Activated gamma-delta T cell (primary cell): ENCODE data around the gene TRPM1.

Experiments used
- DNase-seq: peaks from one replicate; lab custom pipeline; 2025; lab: John Stamatoyannopoulos, UW

TRPM1 gene

DNA sequence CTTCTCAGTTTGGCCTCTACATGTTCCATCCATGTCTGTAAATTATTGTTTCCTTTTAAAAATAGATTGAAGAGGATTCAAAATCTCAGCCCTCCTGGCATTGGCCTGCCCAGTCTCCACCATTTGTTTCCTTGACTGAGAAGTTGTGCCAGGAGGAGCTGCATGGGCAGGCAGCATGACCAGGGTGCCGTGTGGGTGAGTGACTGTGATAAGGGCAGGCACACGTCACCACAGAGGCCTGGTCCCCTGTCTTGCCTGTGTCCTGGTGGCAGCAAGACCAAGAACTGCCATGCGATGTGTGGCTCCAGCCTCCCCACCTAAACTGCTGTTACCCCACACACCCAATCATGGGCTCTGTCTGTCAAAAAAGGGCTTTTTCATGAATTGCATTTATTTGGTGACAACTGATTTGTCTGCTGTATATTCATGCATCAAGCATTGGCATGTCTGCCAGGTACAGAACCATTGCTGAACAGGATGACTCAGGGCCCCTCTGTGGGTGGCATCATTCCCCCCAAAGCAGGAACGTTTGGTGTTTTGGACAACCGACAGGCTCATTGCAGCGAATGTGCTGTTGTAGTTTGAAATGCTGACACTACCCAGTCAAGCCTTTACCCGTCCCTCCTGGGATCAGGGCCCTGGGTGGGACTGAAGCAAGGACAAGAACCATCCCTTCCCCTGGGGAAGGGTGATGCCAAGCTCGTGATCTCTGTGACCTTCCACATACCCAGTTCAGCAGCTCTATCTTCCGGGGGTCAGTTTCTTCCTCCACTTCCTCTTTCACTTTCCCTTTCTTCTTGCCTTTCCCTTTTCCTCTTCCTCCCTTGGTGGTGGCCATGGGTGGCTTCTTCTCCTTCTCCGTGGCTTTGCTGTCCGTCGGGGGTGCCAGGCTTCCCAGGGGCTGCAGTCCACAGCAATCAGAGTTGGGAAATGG, 51.6 kb downstream of the TRPM1 start:
- no peak for DNase-seq

- no peak for DNase-seq
These were observed 52.4 kb downstream of the TRPM1 start for GRCh38 chr15:31049111-31049510.

DNA sequence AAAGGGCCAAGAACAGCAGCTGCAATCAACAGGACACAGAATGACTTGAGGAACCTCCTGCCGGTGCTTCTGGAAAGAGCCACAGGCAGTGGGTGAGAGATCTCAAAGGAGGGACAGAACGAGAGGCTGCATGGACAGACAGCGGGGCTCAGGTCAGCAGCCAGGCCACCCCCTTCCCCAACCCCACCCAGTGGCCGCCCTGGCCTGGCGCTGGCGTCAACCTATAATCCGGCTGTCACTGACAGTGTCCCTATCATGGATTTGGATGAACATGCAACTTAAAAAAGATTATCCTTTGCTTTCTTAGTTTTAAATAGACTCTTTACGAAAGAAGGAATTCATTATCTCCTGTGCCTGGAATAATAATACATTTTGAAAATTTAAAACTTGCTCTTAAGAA, 54.1 kb downstream of the TRPM1 start:
- no peak for DNase-seq

DNA sequence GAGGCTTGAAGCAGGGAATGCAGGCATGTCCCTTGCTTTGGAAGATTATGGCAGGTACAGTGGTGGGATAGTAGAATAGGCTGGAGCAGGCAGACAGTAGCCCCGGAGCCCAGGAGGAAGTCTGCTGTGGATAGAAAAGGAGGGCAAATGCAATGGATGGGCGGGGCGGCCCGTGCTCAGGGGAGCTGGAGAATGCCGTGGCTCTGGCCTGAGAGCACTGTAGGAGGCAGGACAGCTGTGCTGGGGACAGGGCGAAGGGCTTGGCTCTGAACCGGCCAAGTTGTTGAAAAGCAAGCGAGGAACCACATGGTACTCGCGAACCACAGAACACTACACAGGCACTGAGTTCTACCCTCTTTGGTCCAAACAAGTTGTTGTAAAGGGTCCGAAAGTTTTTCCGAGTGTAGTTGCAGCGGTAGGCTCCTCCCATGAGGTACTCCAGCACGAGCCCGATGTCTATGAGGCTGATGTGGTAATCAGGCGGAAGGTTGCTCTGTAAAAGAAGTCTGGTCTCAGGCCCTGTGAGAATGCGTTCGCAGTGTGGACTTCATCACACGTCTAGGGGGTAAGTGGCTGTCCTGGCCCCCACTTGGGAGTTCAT, 54.7 kb downstream of the TRPM1 start:
- DNase-seq: no peak

- DNase-seq: no peak
These were observed 55.9 kb downstream of the TRPM1 start for GRCh38 chr15:31045606-31046005.

GRCh38 chr15:31042751-31043150, 58.8 kb downstream of the TRPM1 start:
- DNase-seq: no peak

DNA sequence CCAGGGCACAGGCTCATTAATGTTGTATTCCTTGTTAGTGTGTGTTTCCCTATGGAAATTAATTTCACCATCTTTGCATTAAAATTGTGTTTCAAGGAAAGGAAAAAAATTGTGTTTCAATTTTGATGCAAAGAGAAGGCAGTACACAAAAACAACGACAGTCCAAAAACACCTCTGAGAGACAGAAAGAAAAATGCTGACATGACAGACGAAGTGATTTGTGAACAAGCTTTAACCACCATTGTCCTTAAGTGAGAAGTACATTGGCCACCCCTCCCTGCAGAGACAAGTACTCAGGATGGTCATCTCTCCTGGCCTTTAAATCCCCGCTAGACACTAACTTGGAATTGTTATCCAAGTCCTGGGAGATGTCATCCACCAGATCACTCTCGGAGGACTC, 59.9 kb downstream of the TRPM1 start:
- no peak for DNase-seq

GRCh38 chr15:31040611-31041010, 60.9 kb downstream of the TRPM1 start:
- DNase-seq: no peak

GRCh38 chr15:31039961-31040360, 61.6 kb downstream of the TRPM1 start:
- no peak for DNase-seq

DNA sequence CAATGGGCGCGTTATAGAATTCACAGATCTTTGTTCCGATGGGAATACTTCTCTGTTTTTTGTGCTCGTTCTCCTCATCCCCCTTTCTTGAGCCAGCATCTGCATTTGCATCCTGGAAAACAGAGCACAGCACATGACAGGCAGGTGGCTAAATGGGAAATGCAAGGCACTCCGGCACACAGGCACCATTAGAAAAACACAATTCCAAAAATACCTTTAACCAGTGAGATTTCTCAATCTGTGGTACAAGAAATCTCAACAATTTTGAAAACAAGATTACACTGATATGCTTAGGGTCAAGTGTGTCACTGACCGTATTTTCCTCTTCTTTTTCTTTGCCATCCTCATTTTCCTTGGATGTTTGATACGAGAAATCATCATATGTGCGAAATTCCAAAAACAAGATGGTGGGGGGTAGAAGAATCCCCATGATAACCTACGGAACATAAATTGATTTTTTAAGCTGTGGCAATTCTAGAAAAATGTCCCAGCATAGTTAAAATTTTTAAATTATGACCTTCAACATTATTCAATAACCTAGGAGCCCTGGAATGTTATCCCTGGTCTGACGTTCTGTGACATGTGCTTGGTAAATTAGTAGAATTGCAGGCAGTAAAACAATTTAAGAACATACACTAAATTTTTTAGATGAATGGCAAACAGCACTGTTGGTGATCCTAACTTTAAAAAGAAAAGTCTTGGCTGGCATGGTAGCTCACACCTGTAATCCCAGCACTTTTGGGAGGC, 63.6 kb downstream of the TRPM1 start:
- DNase-seq: no peak

DNA sequence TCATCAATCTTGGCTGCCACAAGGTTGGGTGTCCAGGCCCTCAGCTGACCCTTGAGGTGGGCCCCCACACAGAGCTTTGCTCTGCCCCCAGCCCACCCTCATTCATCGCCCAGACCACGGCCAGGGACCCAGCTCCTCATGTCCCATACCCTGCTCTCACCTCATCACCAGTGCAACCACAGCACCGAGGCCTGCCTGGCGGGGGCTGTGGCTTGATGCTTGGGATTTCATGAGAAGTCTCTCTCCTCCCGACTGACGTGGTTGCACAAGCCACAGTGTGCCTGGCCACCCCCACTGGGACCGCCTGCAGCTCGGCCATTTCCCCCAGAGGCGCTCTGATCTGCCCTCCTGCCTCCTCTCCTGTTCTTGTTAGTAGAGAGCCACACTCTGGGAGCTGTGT, 64.7 kb downstream of the TRPM1 start:
- no peak for DNase-seq

GRCh38 chr15:31035610-31036009, 65.9 kb downstream of the TRPM1 start:
- DNase-seq: no peak

- no peak for DNase-seq
These were observed 67.4 kb downstream of the TRPM1 start for GRCh38 chr15:31034152-31034551.

DNA sequence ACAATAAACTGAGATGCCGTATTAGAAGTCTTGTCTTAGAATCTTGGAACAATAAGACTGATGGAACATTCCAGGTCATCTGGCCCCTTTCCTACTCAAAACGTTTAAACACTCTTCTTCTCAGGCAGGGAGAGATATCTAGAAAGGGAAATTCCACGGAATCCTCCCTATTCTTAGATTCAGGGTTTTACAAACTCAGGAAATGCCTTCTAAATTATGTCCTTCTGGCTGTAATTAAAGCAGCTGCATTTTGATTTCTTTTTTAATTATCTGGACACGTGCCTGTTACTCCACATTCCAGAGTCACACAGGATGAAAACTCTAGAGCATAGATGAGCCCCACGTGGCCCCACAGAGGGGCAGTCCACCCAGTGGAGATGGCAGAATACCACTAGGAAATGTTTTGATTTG, 68.6 kb downstream of the TRPM1 start:
- DNase-seq: no peak

DNA sequence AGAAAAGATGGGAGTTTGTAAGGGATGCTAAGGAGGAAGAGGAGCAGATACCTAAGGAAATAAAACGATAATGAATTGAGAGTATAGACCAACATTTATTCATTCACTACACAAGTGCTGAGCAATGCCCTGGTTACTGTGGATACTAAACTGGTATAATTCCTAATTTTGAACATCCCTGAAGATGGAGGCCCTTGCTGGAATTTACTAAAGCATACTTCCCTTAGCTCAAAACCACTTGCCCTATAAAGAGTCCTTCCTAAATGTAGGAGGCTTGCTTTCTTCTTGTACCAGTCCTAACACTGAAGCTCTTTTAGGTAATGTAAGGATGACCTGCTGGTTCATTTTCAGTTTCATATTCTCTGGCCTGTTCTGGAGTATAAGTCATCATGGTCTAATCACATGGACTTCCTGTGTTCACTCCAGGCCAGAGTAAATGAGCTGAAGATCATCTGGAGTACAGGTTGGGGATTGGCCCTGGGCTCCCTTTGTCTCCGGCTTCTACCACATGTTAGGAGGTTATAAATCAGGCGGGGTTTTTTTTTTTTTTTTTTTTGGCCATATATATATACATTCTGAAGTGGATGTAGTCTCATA, 70.0 kb downstream of the TRPM1 start:
- DNase-seq: no peak

GRCh38 chr15:31027910-31028578, 73.5 kb downstream of the TRPM1 start:
- DNase-seq: no peak

- no peak for DNase-seq
These were observed 75.5 kb downstream of the TRPM1 start for GRCh38 chr15:31025996-31026395.

DNA sequence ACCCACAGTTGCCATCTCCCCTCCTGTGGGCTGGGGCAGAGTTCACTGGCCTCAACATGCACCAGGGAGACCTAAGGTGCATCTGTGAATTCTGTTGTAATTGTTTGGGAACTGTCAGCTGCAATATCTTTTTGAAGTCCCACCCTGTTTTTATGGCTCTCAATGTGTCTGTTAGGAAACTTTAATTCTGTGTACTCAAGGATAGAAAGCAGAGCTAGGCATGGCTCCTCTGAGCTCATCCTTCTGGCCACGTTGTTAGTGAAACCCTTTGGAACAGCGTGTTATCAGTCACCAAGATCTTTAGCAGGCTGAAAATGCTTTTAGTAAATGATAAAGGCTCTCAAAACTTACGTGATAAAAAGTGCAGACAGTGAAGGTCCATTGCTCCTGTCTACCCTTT, 76.5 kb downstream of the TRPM1 start:
- DNase-seq: no peak

DNA sequence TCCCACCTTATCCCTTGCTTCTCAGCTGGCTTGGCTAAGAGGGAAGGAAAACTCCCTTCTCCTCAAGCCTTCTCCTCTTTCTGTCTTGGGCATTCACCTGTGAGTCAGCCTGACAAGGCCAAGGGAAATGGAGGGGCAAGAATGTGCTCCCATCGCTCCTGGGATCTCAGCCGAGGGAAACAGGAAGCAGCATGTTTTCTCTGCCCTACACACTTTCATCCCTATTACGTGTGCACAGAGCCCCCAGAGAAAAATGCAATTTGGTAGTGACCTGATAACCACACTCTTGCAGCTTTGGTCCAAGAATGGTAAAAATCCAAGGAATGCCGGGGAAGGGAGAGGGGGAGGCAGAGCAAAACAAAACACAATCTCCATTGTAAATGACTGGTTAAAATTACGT, 77.2 kb downstream of the TRPM1 start:
- DNase-seq: no peak

DNA sequence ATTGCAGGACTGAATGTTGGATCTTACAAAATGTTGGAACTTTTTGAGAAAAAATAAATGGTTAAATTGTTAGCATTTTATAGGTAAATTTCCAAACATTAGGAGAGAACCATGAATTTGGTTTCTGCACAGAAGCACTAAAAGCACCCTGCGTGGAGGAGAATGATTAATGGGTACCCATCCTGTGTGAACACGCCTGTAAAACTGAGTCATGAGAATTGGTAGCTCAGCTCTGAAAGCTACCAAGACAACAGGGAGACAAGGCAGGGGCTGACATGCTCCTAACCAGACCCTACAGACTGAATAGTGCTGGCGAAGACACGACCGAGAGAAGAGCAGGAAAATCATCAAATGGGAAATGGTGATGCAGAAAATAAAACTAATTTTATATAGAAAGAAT, 77.7 kb downstream of the TRPM1 start:
- no peak for DNase-seq

DNA sequence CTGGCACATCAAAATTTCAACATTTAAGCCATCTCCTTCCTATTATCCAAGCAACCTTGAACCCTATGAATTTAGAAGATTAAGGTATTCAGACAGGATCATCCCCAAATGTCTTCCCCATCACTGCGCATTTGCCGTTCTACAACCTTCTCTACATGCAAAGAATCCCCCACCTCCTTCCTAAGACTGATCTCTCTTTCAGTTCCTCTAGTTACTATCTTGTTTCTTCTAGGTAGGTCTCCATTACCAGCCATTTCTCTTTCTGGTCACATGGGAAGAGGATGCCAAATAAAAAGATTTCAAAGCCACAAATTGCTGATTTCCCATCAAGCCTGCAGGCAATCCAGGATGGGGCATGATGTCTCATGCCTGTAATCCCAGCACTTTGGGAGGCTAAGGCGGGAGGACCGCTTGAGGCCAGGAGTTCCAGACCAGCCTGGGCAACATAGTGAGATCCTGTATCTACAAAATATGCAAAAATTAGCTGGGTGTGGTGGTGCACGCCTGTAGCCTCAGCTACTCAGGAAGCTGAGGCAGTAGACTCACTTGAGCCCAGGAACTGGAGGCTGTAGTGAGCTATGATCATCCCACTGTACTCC, 80.4 kb downstream of the TRPM1 start:
- no peak for DNase-seq
